ENCODE results near the gene C2orf76.

Gene C2orf76

DNA sequence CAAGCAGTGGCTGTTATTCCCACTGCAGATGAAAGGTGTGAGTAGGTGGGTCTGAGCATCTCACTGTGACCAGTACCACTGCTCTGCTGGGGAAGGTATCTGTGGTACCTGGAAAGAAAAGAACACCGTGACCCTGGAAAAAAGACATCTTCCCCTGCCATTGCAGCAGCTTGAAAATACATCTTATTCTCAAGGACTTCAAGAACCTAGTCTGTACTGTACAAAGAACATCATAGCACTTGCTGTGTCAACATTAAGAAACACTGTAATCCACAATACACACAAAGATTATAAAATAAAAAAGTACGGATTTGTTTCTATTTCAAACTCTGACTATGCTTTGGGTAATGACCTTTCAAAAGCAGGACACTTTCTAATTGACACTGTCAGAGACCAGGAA, 28.9 kb downstream of the C2orf76 start:
- no peak for DNase-seq

DNA sequence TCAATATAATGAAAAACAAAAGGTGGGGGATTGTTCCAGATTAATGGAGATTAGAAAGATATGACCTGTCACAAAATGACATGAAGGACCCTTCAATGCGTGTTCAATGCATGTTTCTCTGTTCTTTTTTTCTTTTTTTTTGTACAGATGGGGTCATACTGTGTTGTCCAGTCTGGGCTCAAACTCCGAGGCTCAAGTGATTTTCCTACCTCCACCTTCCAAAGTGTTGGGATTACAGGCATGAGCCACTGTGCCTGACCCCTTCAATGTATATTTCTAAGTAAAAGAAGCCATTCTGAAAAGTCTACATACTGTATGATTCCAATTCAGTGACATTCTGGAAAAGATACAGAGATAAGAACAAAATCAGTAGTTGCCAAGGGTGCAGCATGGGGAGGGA, 32.8 kb downstream of the C2orf76 start:
- DNase-seq: no peak

DNA sequence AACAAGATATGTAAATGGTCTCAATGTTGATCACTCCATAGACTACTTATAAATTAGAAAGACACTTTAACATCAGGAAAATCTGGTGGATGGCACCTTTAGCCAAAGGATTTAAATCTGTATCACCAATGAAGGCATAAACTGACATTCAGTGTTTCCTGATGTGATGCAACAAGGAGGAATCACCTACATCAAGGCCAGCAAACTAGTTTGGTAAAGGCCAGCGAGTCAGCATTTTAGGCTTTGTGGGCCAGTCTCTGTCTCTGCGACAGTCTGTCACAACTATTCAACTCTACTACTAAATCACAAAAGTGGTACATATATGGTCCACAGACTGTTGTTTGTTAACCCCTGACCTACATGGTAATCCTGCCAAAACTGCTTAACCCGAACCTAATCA, 33.3 kb downstream of the C2orf76 start:
- DNase-seq: no peak

DNA sequence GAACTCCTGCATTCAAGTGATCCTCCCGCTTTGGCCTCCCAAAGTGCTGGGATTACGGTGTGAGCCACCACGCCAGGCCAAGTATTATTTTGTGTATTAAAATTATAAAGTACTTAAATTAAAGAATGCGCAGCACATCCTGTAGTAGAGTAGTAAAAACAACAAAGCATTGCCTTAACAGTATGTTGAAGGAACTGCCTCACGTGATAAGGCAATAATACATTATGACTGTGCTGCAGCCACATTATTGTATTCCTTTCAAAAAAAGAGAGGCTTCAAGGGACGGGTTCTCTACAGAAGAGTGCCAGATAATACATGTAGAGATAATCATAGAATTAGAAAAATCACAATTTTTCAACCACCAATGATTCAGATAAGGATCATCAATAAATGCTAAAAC, 33.7 kb downstream of the C2orf76 start:
- no peak for DNase-seq

DNA sequence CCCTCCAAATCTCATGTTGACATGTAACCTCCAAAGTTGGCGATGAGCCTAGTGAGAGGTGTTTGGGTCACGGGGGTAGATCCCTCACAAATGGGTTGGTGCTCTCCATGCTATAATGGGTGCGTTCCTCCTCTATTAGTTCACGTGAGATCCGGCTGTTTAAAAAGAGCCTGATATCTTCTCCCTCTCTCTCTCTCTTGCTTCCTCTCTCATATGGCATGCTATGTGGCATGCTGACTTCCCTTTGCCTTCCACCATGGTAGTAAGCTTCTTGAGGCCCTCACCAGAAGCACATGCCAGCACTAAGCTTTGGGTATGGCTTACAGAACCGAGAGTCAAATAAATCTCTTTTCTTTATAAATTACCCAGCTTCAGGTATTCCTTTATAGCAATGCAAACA, 39.2 kb downstream of the C2orf76 start:
- DNase-seq: no peak

DNA sequence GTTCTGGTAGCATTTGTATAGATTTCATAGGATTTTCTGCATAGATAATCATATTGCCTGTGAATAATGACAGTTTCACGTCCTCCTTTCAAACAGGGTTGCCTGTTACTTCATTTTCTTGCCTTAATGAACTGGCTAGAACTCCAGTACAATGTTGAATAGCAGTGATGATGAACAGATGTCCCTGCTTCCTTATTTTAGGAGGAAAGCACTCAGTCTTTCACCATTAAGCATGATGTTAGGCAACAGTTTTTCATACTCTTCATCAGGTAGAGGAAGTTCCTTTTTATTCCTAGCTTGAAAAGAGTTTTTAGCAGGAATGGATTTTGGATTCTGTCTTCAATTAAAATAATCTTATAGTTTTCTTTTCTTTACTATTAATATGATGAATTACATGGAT, 39.7 kb downstream of the C2orf76 start:
- DNase-seq: no peak

DNA sequence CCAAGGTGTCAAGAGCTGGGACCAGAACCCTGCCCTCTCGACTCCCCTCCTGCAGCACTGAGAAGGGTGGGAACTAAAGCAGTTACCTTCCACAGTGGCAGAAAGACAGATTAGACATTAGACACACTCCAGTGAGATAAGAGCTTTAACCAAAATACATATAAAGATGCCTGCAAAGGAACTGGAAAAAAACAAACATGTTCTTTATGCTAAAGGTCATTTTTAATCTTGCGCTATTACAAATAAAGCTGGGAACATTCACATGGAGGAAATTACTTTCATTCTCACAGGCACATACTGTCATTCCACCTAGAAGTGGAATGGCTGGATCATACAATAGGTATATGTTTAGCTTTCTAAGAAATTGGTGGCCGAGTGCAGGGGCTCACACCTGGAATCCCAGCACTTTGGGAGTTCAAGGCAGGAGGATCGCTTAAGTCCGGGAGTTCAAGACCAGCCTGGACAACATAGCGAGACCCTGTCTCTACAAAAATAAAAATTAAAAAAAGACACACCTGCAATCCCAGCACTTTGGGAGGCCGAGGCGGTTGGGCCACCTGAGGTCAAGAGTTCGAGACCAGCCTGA, 41.9 kb downstream of the C2orf76 start:
- no peak for DNase-seq

DNA sequence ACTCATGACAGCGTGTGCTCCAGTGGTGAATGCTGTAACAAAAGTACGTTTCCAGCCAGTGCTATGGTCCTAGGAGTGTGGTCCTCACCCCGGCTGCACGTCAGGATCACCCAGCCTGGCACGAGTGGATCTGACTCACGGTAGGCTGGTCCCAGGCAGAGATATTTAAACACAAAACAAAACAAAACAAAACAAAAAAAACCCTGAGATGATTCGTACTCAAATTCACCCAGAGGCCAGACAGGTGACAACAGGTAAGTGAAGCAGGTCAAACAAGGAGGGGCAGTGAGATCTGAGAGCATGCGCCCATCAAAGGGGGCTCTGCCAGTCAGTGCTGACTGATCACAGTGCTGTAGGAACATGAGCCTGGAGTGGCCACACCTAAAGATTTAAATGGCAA, 43.2 kb downstream of the C2orf76 start:
- no peak for DNase-seq

DNA sequence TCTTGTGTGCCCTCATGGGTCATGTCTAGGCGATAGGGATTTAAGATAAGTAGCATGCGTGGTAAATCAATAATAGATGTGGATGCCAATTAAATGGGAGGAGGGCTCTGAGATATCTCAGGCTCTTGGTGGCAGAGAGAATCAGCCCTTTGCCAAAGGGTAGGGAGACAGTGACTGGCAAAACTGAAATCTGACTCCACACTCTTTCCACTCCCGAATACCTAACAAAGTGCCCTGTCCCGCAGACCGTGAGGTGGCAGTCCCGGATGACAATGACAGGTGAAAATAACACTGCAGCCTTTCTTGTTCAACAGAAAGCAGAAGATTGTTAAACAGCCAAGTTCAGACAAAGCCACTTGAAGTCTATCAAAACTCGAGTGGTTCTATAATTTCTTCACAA, 47.0 kb downstream of the C2orf76 start:
- DNase-seq: no peak

DNA sequence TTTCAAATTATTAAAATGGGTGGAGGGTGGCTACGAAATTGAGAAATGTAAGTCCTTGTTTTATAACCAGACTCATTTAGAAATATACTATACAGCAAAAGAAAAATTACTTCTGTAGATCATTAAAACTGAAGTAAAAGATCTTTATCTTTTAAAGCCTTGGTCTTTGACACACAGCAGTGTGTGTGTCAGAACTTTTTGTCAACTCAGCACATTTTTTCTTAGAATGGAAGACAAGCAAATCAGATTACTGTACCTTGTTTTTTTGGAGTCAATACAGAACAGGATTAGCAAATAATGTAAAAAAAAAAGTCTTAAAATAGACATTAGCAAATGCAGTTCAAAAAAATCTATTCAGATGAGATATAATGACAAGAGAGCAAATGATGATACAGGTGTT, 49.1 kb downstream of the C2orf76 start:
- no peak for DNase-seq

DNA sequence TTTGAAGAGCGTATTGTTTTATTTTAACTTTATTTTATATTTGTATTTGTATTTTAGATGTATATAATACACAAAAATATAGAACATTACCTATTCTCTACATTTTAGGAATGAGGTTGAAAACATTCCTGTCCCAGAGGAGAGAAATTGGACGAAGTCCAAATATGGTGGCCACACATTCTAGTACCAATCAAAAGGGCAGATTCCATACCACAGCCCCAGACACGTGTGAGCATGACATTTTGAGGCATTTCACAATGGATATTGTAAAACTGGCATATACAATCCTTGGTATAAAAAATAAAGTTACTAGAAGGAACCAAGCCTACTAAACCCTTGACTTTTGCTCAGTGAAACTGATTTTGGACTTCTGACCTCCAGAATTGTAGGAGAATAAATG, 50.6 kb downstream of the C2orf76 start:
- no peak for DNase-seq

DNA sequence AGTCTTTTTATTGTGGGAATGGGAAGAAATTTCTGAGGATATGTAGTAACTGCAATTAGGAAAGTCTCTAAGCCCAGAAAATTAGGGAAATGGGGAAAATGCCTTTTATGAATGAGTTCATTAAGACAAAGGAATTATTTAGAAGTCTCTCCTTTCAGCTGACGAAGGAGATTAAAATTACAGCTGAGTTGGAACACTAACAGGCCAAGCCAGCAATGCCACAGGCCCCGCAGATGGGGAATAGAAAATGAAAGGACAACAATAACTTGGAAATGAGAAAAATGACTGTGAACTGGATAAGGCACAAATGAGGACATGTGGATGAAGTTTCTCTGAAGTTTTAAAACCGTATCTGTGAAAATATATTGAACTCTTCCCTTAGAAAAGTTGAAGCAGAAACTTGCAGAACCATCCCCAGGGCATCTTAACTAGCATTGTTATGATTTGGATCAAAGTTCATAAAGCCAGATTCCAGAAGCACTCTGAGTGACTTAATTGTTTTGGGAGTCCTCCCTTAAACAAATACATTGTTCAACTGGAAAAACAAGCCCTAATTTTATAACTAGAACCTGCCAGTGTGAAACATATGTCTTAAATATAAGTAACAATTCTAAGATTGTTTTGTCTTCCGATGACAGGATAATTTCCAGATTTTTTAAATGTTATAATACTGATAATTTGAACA, 51.3 kb downstream of the C2orf76 start:
- no peak for DNase-seq

DNA sequence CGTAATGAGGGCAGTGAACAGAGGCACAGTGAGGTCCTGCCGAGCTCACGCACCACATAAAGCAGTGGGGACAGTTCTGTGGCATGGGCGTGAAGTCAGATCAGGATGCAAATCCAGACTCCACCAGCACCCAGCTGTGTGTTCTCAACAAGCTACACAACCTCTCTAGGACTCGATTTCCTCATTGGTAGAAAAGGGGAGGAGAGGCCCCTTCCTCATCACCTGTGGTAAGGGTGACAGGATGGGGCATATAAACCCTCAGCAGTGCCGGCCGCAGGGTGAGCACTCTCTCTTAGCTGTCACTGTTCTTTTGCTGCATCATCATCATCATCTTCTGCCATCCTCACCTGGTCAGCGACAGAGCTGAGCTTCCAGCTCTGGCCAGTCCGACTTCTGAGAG, 54.8 kb downstream of the C2orf76 start:
- DNase-seq: no peak

DNA sequence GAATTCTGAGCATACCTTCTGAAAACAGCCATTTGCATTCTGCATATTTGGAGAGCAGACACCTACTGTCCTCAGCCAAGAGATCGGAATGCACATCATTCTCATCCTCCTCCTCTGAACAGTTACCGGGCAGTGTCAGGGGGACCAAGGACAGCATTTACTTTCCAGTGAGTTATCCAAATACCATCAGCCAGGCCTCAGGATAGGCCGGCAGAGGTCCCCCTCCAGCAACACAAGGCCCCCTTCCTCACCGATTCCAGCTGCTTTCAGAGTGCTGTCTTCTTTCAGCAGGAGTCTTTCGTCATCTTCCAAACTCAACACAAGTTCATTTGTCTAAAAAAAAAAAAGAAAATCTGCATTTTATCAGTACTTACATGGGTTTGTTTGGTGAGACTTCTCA, 55.3 kb downstream of the C2orf76 start:
- DNase-seq: no peak

DNA sequence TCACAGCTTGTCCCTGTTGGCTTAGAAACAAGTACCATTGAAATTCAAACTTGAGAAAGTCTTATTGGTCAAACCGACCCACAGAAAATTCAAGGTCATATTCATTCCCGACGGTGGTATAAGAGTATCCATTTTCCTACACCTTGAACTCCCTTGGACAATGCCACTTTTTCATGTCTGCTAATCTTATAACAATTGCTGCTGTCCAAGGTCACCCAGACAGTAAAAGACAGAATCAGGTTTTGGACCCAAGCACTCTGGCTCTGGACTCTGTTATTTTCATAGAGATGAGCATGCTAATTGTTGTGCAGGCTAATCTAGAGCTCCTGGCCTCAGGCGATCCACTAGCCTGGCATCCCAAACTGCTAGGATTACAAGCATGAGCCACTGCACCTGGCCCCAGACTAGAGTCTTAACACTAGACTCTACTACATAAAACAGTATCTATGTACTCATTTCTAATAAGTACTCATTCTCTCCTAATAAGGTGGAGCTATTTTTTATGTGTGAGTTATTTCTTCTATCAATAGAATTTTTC, 57.8 kb downstream of the C2orf76 start:
- no peak for DNase-seq

DNA sequence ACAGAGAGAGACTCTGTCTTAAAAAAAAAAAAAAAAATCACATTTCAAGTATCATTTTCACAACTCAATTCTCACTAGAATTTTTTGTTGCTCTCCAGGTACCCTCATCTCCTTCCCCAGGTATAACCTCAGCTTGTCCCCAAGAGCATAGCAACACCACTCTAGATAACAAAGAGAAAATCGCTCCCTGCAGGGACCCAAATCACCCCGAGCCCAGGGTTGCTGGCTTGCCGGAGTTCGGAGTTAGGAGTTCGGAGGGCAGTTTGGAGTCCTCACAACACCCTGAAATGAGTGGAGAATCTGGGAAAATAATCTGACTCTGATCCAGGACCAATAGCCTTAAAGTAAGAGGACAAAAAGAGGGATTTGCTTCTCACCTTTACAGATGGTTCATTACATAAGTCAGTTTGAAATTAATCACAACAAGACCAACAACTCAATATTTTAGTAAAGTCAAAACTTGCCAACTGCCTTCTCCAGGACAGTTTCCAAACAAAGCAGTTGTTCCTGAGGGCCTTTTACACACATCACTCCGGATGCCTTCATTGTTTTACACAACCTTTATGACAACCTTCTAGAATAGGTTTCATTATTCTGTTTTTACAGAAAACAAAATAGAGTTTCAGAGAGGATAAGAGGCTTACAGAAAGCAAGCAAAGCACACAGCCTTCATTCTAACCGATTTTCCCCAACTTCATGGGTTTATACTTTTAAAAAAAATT, 59.1 kb downstream of the C2orf76 start:
- no peak for DNase-seq

DNA sequence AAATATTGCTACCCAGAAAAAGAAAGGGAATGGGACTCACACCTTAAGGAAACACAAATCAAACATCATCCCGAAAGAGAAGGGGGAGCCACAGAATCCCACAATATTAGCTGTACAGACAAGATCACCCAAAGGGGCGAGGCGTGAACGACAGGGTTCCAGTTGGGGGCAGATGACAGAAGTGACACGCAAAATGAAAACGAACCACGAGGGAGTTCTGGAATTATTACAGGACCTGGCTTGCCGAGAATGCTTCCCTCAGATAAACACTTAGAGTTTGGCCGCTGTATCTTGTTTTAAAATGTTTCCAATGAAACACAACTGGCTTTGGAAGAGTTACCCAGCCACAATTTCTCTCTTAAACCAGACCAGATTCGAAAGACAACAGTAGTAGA, 60.4 kb downstream of the C2orf76 start:
- DNase-seq: no peak

DNA sequence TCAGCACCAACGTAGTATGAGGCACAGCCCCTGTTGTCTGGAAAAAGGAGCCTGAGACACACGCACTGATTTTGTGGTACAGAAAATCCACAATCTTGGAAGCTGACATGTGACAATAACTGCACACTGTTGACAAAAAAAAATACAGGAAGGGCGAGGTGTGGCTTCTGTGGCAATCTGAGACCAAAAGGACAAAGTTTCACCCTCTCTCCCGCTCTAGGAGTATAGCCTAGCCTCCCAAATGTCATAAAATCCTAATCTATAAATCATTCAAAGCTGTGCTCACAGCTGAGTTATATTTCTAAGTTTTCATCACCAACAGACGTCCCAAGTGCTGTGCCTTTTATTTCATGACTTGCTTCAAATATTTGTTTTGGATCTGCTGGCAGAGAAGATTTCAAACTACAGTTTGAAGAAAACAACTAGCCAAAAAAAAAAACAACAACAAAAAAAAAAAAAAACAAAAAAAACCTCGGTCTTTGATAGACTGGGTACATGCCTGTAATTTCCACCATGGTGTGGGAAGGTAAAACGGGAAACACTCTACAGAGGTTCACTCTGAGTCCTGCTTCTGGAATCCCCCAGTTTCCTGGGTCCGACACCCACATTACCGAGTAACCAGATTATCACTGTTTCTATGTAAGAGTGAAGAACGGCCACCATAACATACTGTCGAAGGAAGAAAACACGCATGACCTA, 61.0 kb downstream of the C2orf76 start:
- DNase-seq: no peak

DNA sequence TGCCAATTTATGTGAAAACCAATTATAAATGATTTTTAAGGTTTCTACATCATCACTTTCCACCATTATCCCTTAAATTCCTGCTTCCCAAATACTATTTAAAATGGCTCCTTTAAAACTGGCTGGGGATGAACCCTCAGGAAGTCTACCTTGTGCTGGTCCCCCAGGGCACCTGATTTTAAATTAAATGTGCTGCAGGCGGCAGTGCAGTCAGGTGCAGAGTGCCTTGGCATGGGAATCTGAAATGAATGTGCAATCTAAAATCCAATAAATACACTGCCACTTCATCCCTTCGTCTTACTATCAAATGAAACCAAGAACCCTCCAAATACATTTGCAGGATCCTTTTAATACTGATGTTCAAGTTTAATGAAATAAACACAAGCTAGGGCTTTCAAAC, 61.8 kb downstream of the C2orf76 start:
- no peak for DNase-seq

DNA sequence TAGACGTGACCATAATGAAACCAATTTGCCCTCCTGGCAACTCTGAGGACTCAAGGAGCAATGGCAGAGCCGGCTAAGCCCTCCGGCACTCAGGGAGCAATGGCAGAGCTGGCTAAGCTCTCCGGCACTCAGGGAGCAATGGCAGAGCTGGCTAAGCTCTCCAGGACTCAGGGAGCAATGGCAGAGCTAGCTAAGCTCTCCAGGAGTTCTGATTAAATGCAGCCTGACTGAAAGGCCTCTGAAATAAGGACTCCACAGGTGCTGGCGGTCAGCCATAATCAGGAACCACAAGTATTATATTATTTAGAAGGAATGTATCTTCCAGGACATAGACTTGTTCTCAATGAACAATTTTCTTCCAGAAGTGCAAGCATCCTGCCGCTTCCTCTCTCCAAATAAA, 65.2 kb downstream of the C2orf76 start:
- no peak for DNase-seq

DNA sequence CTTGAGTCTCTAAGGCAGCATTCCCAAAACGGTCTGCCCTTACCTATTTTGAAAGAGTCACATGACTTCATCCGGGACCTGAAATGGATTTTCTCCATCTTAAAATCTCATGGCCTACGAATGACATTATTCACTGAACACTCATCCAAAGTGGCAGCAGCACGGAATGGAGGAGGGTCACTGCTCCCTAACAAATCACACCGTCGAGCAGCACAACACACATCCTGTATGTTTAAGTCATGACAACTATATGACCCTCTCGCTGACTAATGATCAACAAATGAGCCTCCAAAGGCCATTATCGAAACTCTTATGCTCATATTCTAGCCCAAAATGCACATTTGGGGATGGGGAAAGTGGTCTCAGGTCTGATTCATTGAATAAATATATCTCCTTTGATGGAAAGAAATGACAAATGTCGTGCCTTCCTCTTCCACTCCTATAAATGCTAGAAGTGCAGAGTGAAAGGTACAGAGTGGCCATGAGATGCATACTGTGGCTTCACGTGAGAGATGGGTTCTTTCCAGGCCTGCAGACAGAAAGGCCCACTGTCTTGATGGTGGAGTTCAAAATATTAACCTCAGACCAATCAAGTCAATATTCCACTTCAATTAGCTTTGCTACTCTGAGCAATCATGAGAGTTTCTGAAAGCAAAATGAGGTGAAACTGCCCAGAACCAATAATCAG, 70.8 kb downstream of the C2orf76 start:
- no peak for DNase-seq

DNA sequence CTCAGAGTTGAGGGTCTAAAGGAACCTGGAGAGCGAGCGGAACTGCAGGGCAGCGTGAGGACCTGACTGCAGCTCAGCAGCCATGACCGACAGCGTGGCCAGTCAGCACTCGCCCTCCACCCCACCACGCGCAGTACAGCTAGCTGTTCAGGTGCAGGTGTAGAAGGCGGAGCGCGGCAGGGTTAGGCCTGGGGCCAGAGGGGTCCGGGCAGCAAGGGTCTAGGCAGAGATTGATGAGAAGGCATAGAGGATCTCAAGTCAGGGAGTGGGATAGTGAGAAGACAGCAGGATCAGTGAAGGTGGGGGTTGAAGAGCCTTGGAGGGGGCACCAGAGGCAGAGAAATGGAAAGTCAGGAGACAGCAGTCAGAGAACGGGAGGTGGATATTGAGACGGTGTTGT, 72.0 kb downstream of the C2orf76 start:
- no peak for DNase-seq

DNA sequence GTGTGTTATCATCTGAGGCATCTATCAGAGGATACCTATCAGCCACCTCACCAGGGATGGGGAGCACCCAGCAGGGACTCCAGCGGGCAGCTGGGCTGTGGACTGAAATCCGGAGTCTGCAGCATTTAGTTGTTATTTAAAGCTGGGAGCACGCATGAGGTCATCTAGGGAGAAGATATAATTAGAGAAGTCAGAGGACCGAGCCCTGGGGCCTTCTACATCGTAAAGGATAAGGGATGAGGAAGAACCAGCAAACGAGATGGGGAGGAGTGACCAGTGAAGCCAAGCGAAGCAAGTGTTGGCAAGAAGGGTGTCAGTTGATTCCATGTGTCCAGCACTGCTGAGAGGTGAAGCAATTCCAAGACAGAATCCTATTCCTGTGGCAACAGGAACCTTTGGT, 72.7 kb downstream of the C2orf76 start:
- no peak for DNase-seq
